B cell (primary cell): ENCODE data around the gene PRPF38B.

ENCODE experiments used
- CTCF ChIP-seq: fragments of 200-600 bp; IDR thresholded peaks from one replicate; pipeline ENCODE4 v1.8.0; 2022; ENCODE audit warnings: antibody characterized with exemption, mild to moderate bottlenecking
- EZH2 ChIP-seq: IDR thresholded peaks from 2 replicates; pipeline ENCODE4 v1.6.1; 2012; ENCODE audit warnings: borderline replicate concordance, low read depth, mild to moderate bottlenecking, moderate library complexity, low read length; ENCODE audit not compliant: insufficient read depth, poor library complexity, severe bottlenecking

- no peak for TF ChIP-seq CTCF
- TF ChIP-seq EZH2 = no peak
Observed at GRCh38 chr1:108678706-108679105, 13.4 kb upstream of the PRPF38B start.
